Keratinocyte (primary cell): ENCODE data around the gene TRIP6. TPM values are rescaled to one million over a fixed set of nuclear protein-coding genes. Genes with fewer than 3 reads are reported as not detected.

Experiments used
- DNase-seq: peaks from one replicate; pipeline ENCODE4 v3.0.0-alpha.2; 2011; ENCODE audit warnings: low read depth, missing footprints, low spot score
- FAIRE-seq: peaks from 2 replicates; lab custom pipeline; 2011; peaks lifted over from hg19 to GRCh38; lab: Jason Lieb, UNC
- H2AFZ ChIP-seq: 2 replicates; pipeline ENCODE4 v1.6.0; 2012; ENCODE audit warnings: low read length, control low read depth, inconsistent platforms; ENCODE audit not compliant: control insufficient read depth
- H3K27ac ChIP-seq: 2 replicates; pipeline ENCODE4 v1.5.1; 2011; ENCODE audit warnings: low read length; ENCODE audit not compliant: control insufficient read depth, insufficient read depth
- H3K27me3 ChIP-seq: 3 replicates; pipeline ENCODE4 v1.6.0; 2011; ENCODE audit warnings: low read length; ENCODE audit not compliant: control insufficient read depth, insufficient read depth; ENCODE audit errors: extremely low read depth
- H3K36me3 ChIP-seq, 2 experiments: 2 replicates in 1 of 2; 3 replicates in 1 of 2; pipeline ENCODE4 v1.5.1; 2011; ENCODE audit warnings: low read length in 2 of 2, mild to moderate bottlenecking in 1 of 2; ENCODE audit not compliant: control insufficient read depth in 2 of 2, insufficient read depth in 2 of 2; ENCODE audit errors: extremely low read depth in 1 of 2
- H3K4me1 ChIP-seq: 3 replicates; pipeline ENCODE4 v1.5.1; 2011; ENCODE audit warnings: low read length; ENCODE audit not compliant: control insufficient read depth, insufficient read depth; ENCODE audit errors: extremely low read depth
- H3K4me2 ChIP-seq: 3 replicates; pipeline ENCODE4 v1.6.0; 2011; ENCODE audit warnings: low read depth, low read length; ENCODE audit not compliant: control insufficient read depth, insufficient read depth; ENCODE audit errors: extremely low read depth
- H3K4me3 ChIP-seq, 3 experiments: fragments of 200-600 bp in 1 of 3; sonication (generic) in 1 of 3; 2 replicates in 2 of 3; 3 replicates in 1 of 3; pipeline ENCODE4 v1.5.1; 2011 to 2016; ENCODE audit warnings: low read length in 3 of 3, mild to moderate bottlenecking in 3 of 3, control low read depth in 2 of 3, inconsistent platforms in 1 of 3, low read depth in 1 of 3, mixed read lengths in 1 of 3, mixed run types in 1 of 3, moderate library complexity in 1 of 3; ENCODE audit not compliant: control insufficient read depth in 2 of 3, insufficient read depth in 2 of 3; ENCODE audit errors: extremely low read depth in 1 of 3
- H3K79me2 ChIP-seq: 2 replicates; pipeline ENCODE4 v1.6.0; 2012; ENCODE audit warnings: low read length; ENCODE audit not compliant: control insufficient read depth, insufficient read depth
- H3K9ac ChIP-seq: 3 replicates; pipeline ENCODE4 v1.6.0; 2011; ENCODE audit warnings: low read length; ENCODE audit not compliant: control insufficient read depth, insufficient read depth; ENCODE audit errors: extremely low read depth
- H3K9me1 ChIP-seq: 3 replicates; pipeline ENCODE4 v1.6.0; 2011; ENCODE audit warnings: low read length; ENCODE audit not compliant: control insufficient read depth, insufficient read depth; ENCODE audit errors: extremely low read depth
- H3K9me3 ChIP-seq: 2 replicates; pipeline ENCODE4 v1.5.1; 2012; ENCODE audit warnings: low read depth, low read length; ENCODE audit not compliant: control insufficient read depth
- H4K20me1 ChIP-seq: 3 replicates; pipeline ENCODE4 v1.6.0; 2011; ENCODE audit warnings: low read length; ENCODE audit not compliant: control insufficient read depth, insufficient read depth; ENCODE audit errors: extremely low read depth
- EZH2 ChIP-seq: IDR thresholded peaks from one replicate; pipeline ENCODE4 v1.6.1; 2012; ENCODE audit warnings: inconsistent platforms, mild to moderate bottlenecking, low read length, moderate library complexity
- dilution Hi-C: fragments of 300-500 bp; cut with MboI; formaldehyde crosslinking; loops from one replicate; pipeline ENCODE4 v1.7.0; 2020; ENCODE audit warnings: low sequenced_read_pairs; ENCODE audit not compliant: extremely low pct_ligation_motif_present
- polyA plus RNA-seq, 5 experiments: library from polyadenylated mRNA; depleted of rRNA in 3 of 5; stranded (reverse) in 3 of 5; stranded (forward) in 1 of 5; unstranded in 1 of 5; fragments of >200 nt; gene quantifications; 1 replicate in 1 of 5; 2 replicates in 3 of 5; 3 replicates in 1 of 5; pipeline versions ENCODE4 v1.2.1 to v1.2.3, GENCODE V29; 2011 to 2012; ENCODE audit warnings: missing spikeins in 2 of 5, low read depth in 1 of 5, low replicate concordance in 1 of 5
- TF ChIP-seq, protein P1 (sequence below), 3 experiments: IDR thresholded peaks in 1 of 3; conservative IDR thresholded peaks in 1 of 3; optimal IDR thresholded peaks in 1 of 3; 2 replicates in 2 of 3; 3 replicates in 1 of 3; pipeline versions ENCODE3 to v1.5.1; 2011; ENCODE audit warnings: low read length in 3 of 3, mild to moderate bottlenecking in 3 of 3, moderate library complexity in 2 of 3, control low read depth in 1 of 3, inconsistent platforms in 1 of 3; ENCODE audit not compliant: insufficient read depth in 2 of 3; ENCODE audit errors: extremely low read depth in 1 of 3

TRIP6 gene
- polyA plus RNA-seq, 1 donor (not counting 4 experiments of a cell fraction or from before 2014, with no cell fraction given) = 83.8 TPM

- H3K4me2 ChIP-seq = no peak overlapping the region
- no peak overlapping the region for H3K27ac ChIP-seq
- H3K9me1 ChIP-seq = no peaks in the 10 kb centered on the region
- TF ChIP-seq EZH2 = no peak
- TF ChIP-seq, protein P1, sequence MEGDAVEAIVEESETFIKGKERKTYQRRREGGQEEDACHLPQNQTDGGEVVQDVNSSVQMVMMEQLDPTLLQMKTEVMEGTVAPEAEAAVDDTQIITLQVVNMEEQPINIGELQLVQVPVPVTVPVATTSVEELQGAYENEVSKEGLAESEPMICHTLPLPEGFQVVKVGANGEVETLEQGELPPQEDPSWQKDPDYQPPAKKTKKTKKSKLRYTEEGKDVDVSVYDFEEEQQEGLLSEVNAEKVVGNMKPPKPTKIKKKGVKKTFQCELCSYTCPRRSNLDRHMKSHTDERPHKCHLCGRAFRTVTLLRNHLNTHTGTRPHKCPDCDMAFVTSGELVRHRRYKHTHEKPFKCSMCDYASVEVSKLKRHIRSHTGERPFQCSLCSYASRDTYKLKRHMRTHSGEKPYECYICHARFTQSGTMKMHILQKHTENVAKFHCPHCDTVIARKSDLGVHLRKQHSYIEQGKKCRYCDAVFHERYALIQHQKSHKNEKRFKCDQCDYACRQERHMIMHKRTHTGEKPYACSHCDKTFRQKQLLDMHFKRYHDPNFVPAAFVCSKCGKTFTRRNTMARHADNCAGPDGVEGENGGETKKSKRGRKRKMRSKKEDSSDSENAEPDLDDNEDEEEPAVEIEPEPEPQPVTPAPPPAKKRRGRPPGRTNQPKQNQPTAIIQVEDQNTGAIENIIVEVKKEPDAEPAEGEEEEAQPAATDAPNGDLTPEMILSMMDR (optimal IDR thresholded peaks at IDR 0.05 in 1 of 3, IDR thresholded peaks at IDR 0.05 in 1 of 3, conservative IDR thresholded peaks at IDR 0.05 in 1 of 3; ENCODE audit: extremely low read depth in 1 of 3, insufficient read depth in 2 of 3, low read length in 3 of 3) = no peak
- dilution Hi-C loops = no loop called here
- DNase-seq = no peak
- H3K27me3 ChIP-seq = no peaks in the 10 kb centered on the region
- H3K79me2 ChIP-seq = no peaks in the 10 kb centered on the region
- H3K36me3 ChIP-seq = no peaks in the 10 kb centered on the region
- peaks cover 3% of the 10 kb centered on the region for H3K4me1 ChIP-seq
- no peak overlapping the region for H2AFZ ChIP-seq
- no peak overlapping the region for H3K9ac ChIP-seq
- FAIRE-seq = no peak
- H3K9me3 ChIP-seq = no peaks in the 10 kb centered on the region
- no peak overlapping the region for H3K4me3 ChIP-seq
- no peaks in the 10 kb centered on the region for H4K20me1 ChIP-seq
These were observed 44.3 kb downstream of the TRIP6 start for GRCh38 chr7:100911484-100911883.

- Histone ChIP-seq H3K27ac (no peak overlapping the region), H3K79me2 (no peaks in the 10 kb centered on the region), H3K27me3 (no peaks in the 10 kb centered on the region), H2AFZ (no peak overlapping the region), H3K4me3 (no peak overlapping the region), H3K9me1 (no peaks in the 10 kb centered on the region), H3K9me3 (no peaks in the 10 kb centered on the region), H4K20me1 (no peaks in the 10 kb centered on the region), H3K4me1 (peaks cover 4% of the 10 kb centered on the region), H3K4me2 (no peak overlapping the region), H3K9ac (no peak overlapping the region), H3K36me3 (no peaks in the 10 kb centered on the region)
- TF ChIP-seq, protein P1 (optimal IDR thresholded peaks at IDR 0.05 in 1 of 3, IDR thresholded peaks at IDR 0.05 in 1 of 3, conservative IDR thresholded peaks at IDR 0.05 in 1 of 3; ENCODE audit: extremely low read depth in 1 of 3, insufficient read depth in 2 of 3, low read length in 3 of 3) = no peak
- no peak for TF ChIP-seq EZH2
- FAIRE-seq (no peak), DNase-seq (no peak)
- dilution Hi-C loops = no loop called here
These were observed 47.2 kb downstream of the TRIP6 start for GRCh38 chr7:100914208-100914878.
